ENCODE data around the gene RNF4. TPM values are rescaled to one million over a fixed set of nuclear protein-coding genes. Genes with fewer than 3 reads are reported as not detected.

Gene RNF4
- total and polyA plus RNA-seq, 10 of the 15 experiments (the other 5 are each of a cell fraction or from before 2014, with no cell fraction given) = 34.9 to 145 (median 76.1) TPM

- POLR2A ChIA-PET = no interaction called here
- RAD21 ChIA-PET (ENCODE audit: unreplicated experiment) = no interaction called here
- no peaks in the 10 kb centered on the region; the same call in 1 of the 2 replicates for H3K4me1 ChIP-seq (ENCODE audit: control insufficient read depth, insufficient read depth, low read length)
- no peak overlapping the region for H3K27ac ChIP-seq (ENCODE audit: control insufficient read depth, insufficient read depth)
- no peak for FAIRE-seq
- H3K27me3 ChIP-seq (replicated peaks in 1 of 2; ENCODE audit: control insufficient read depth in 2 of 2, insufficient read depth in 2 of 2, low read length in 1 of 2) = no peaks in the 10 kb centered on the region
- 88% methylated on average over 6 of the region's 6 CpGs for WGBS (ENCODE audit: insufficient coverage, insufficient replicate concordance, low lambda C conversion rate, missing lambda C conversion rate)
- H3K4me2 ChIP-seq (ENCODE audit: control insufficient read depth, insufficient read depth) = no peak overlapping the region
- peaks cover 2 to 5% of the 10 kb centered on the region in 2 experiments; a peak in 3 of 4 replicates for H3K36me3 ChIP-seq (ENCODE audit: control insufficient read depth in 2 of 2, insufficient read depth in 2 of 2, low read length in 1 of 2)
- no peaks in the 10 kb centered on the region; the same call in 1 of the 2 replicates for H4K20me1 ChIP-seq (ENCODE audit: control insufficient read depth, insufficient read depth)
- H3K79me2 ChIP-seq (ENCODE audit: control insufficient read depth, insufficient read depth, low read length) = peaks cover 63% of the 10 kb centered on the region
- no peak for TF ChIP-seq ZBTB33 (IDR thresholded peaks at IDR 0.05)
- no peak for TF ChIP-seq SPI1 (IDR thresholded peaks at IDR 0.05; ENCODE audit: borderline replicate concordance, insufficient read depth, low read depth, low read length)
- in situ Hi-C loops (cut with MboI) = no loop called here
- intact Hi-C loops (cut with micrococcal nuclease; ENCODE audit: unreplicated experiment) = no loop called here
- H3K9me3 ChIP-seq (replicated peaks; ENCODE audit: control insufficient read depth, insufficient read depth, low read length) = no peaks in the 10 kb centered on the region
- no peak overlapping the region for H3K4me3 ChIP-seq
- no peak for DNase-seq (ENCODE audit: low read depth, low spot score)
- no peak for ATAC-seq
- SMC1A ChIA-PET (ENCODE audit: uncharacterized antibody, unreplicated experiment) = no interaction called here
- CTCF ChIA-PET = interaction anchor here (0.9 kb wide), 1 partner anchor 155 kb away, joined by 3 read pairs; no protein-coding TSS in a partner anchor
- H3K9ac ChIP-seq (ENCODE audit: control insufficient read depth, insufficient read depth, low read length) = no peak overlapping the region
- no peak overlapping the region for H2AFZ ChIP-seq (ENCODE audit: control insufficient read depth, low read depth, low read length)
- BruUV-seq (replicated peaks) = no TSS peak
These were observed 89.4 kb downstream of the RNF4 start for GRCh38 chr4:2558301-2558700.

GRCh38 chr4:2560167-2560566 lies 91.3 kb downstream of the RNF4 start:
- FAIRE-seq (no peak), DNase-seq (ENCODE audit: low read depth, low spot score) (no peak), ATAC-seq (no peak)
- peaks cover 54% of the 10 kb centered on the region for H3K79me2 ChIP-seq (ENCODE audit: control insufficient read depth, insufficient read depth, low read length)
- H2AFZ ChIP-seq (ENCODE audit: control insufficient read depth, low read depth, low read length) = no peak overlapping the region
- no TSS peak for BruUV-seq (replicated peaks)
- H3K27ac ChIP-seq (ENCODE audit: control insufficient read depth, insufficient read depth) = no peak overlapping the region
- no peaks in the 10 kb centered on the region for H3K4me1 ChIP-seq (ENCODE audit: control insufficient read depth, insufficient read depth, low read length)
- H3K9me3 ChIP-seq (replicated peaks; ENCODE audit: control insufficient read depth, insufficient read depth, low read length) = no peaks in the 10 kb centered on the region
- no peaks in the 10 kb centered on the region for H3K27me3 ChIP-seq (replicated peaks in 1 of 2; ENCODE audit: control insufficient read depth in 2 of 2, insufficient read depth in 2 of 2, low read length in 1 of 2)
- ChIA-PET RAD21 (ENCODE audit: unreplicated experiment) (no interaction called here), POLR2A (no interaction called here), CTCF (no interaction called here), SMC1A (ENCODE audit: uncharacterized antibody, unreplicated experiment) (no interaction called here)
- WGBS (ENCODE audit: insufficient coverage, insufficient replicate concordance, low lambda C conversion rate, missing lambda C conversion rate) = 97% methylated on average over 11 of the region's 12 CpGs
- no peak overlapping the region for H3K4me2 ChIP-seq (ENCODE audit: control insufficient read depth, insufficient read depth)
- intact Hi-C loops (cut with micrococcal nuclease; ENCODE audit: unreplicated experiment) = no loop called here
- peaks cover 4 to 8% of the 10 kb centered on the region in 2 experiments for H3K36me3 ChIP-seq (ENCODE audit: control insufficient read depth in 2 of 2, insufficient read depth in 2 of 2, low read length in 1 of 2)
- no peak overlapping the region for H3K9ac ChIP-seq (ENCODE audit: control insufficient read depth, insufficient read depth, low read length)
- in situ Hi-C loops (cut with MboI) = no loop called here
- H4K20me1 ChIP-seq (ENCODE audit: control insufficient read depth, insufficient read depth) = no peaks in the 10 kb centered on the region; the same call in 1 of the 2 replicates
- H3K4me3 ChIP-seq = no peak overlapping the region
- TF ChIP-seq CREM (IDR thresholded peaks at IDR 0.05; ENCODE audit: low read depth) (no peak), WRNIP1 (IDR thresholded peaks at IDR 0.05; ENCODE audit: borderline replicate concordance, low read depth, low read length) (no peak), NFYA (IDR thresholded peaks at IDR 0.05; ENCODE audit: borderline replicate concordance, low read depth, low read length) (no peak), SP1 (IDR thresholded peaks at IDR 0.05; ENCODE audit: low read depth, low read length) (no peak), POLR2AphosphoS2 (IDR thresholded peaks at IDR 0.05; ENCODE audit: low read depth, low read length) (no peak), ZNF622 (IDR thresholded peaks at IDR 0.05) (no peak), ZZZ3 (IDR thresholded peaks at IDR 0.05; ENCODE audit: control insufficient read depth, insufficient read length, low read depth) (no peak), ZNF217 (IDR thresholded peaks at IDR 0.05) (no peak), MTA2 (IDR thresholded peaks at IDR 0.05; ENCODE audit: low read depth) (no peak), SREBF2 (IDR thresholded peaks at IDR 0.05; ENCODE audit: low read length) (no peak), BRCA1 (IDR thresholded peaks at IDR 0.05; ENCODE audit: low read depth, low read length) (no peak), RELB (IDR thresholded peaks at IDR 0.05; ENCODE audit: low read depth) (no peak), HDGF (IDR thresholded peaks at IDR 0.05) (no peak)

All from GM12878 (cell line).